Endothelial cell of umbilical vein (primary cell): ENCODE measurements around the gene NUDT3. TPM values are rescaled to one million over a fixed set of nuclear protein-coding genes. Genes with fewer than 3 reads are reported as not detected.

ENCODE experiments used
- BruUV-seq: library from RNA; stranded (reverse); fragments of 400-500 nt; replicated peaks from 2 replicates; lab custom pipeline; 2021; lab: Mats Ljungman, UMichigan
- CTCF ChIA-PET: fragments of 300-600, 350-600 bp; sonication (Branson Sonifier 250); formaldehyde crosslinking; loops from one replicate; lab custom pipeline; 2021; ENCODE audit warnings: antibody characterized with exemption, inconsistent platforms; lab: Charles Lee
- POLR2A ChIA-PET: fragments of 300-600, 350-600 bp; sonication (Branson Sonifier 250); formaldehyde crosslinking; loops from one replicate; lab custom pipeline; 2021; ENCODE audit warnings: antibody characterized with exemption, inconsistent platforms; lab: Charles Lee
- DNase-seq: peaks from one replicate; pipeline ENCODE4 v3.0.0-alpha.2; 2011; ENCODE audit warnings: low read depth, low spot score
- FAIRE-seq: peaks from 2 replicates; lab custom pipeline; 2011; peaks lifted over from hg19 to GRCh38; lab: Jason Lieb, UNC
- H2AFZ ChIP-seq: 2 replicates; pipeline ENCODE4 v1.6.0; 2012; ENCODE audit warnings: low read depth, low read length, control low read depth, inconsistent platforms
- H3K27ac ChIP-seq: 2 replicates; pipeline ENCODE4 v1.5.1; 2011; ENCODE audit warnings: low read depth, mild to moderate bottlenecking, control low read depth, low read length, moderate library complexity; ENCODE audit not compliant: insufficient read depth
- H3K27me3 ChIP-seq, 2 experiments: 2 replicates each; pipeline versions ENCODE4 v1.6.0 to v1.6.1; 2011; ENCODE audit warnings: low read length in 2 of 2, mixed read lengths in 1 of 2; ENCODE audit not compliant: control insufficient read depth in 2 of 2, insufficient read depth in 2 of 2
- H3K36me3 ChIP-seq, 2 experiments: 2 replicates in 1 of 2; 3 replicates in 1 of 2; pipeline ENCODE4 v1.5.1; 2011; ENCODE audit warnings: low read length in 2 of 2, mild to moderate bottlenecking in 1 of 2, moderate library complexity in 1 of 2; ENCODE audit not compliant: control insufficient read depth in 2 of 2, insufficient read depth in 2 of 2; ENCODE audit errors: extremely low read depth in 1 of 2
- H3K4me1 ChIP-seq: 3 replicates; pipeline ENCODE4 v1.5.1; 2011; ENCODE audit warnings: mild to moderate bottlenecking, low read length; ENCODE audit not compliant: control insufficient read depth, insufficient read depth; ENCODE audit errors: extremely low read depth
- H3K4me2 ChIP-seq: 2 replicates; pipeline ENCODE4 v1.6.1; 2011; ENCODE audit warnings: low read length, control low read depth, mixed read lengths; ENCODE audit not compliant: insufficient read depth
- H3K4me3 ChIP-seq, 3 experiments: fragments of 200-600 bp in 1 of 3; sonication (generic), shearing (Covaris generic) in 1 of 3; replicated peaks in 1 of 3; 2 replicates each; pipeline ENCODE4 v1.5.1; 2011 to 2016; ENCODE audit warnings: control low read depth in 3 of 3, low read length in 3 of 3, mild to moderate bottlenecking in 2 of 3, inconsistent platforms in 1 of 3, low read depth in 1 of 3, moderate library complexity in 1 of 3; ENCODE audit not compliant: insufficient read depth in 1 of 3
- H3K79me2 ChIP-seq: 2 replicates; pipeline ENCODE4 v1.6.0; 2012; ENCODE audit warnings: low read length, inconsistent platforms; ENCODE audit not compliant: control insufficient read depth, insufficient read depth
- H3K9ac ChIP-seq: replicated peaks from 2 replicates; pipeline ENCODE3; 2011; ENCODE audit warnings: low read length, control low read depth; ENCODE audit not compliant: insufficient read depth; ENCODE audit errors: extremely low read depth
- H3K9me1 ChIP-seq: replicated peaks from 3 replicates; pipeline ENCODE4 v1.6.0; 2011; ENCODE audit warnings: mild to moderate bottlenecking, low read length; ENCODE audit not compliant: control insufficient read depth, insufficient read depth; ENCODE audit errors: extremely low read depth
- H3K9me3 ChIP-seq: replicated peaks from 2 replicates; pipeline ENCODE4 v1.5.1; 2012; ENCODE audit warnings: low read length, inconsistent platforms; ENCODE audit not compliant: control insufficient read depth, insufficient read depth
- H4K20me1 ChIP-seq: replicated peaks from 2 replicates; pipeline ENCODE3; 2011; ENCODE audit warnings: mild to moderate bottlenecking, low read length; ENCODE audit not compliant: control insufficient read depth, insufficient read depth; ENCODE audit errors: extremely low read depth
- EZH2 ChIP-seq: IDR thresholded peaks from 2 replicates; pipeline ENCODE4 v1.6.1; 2012; ENCODE audit warnings: borderline replicate concordance, low read depth, mild to moderate bottlenecking, moderate library complexity, low read length, inconsistent platforms; ENCODE audit not compliant: severe bottlenecking
- FOS ChIP-seq: IDR thresholded peaks from 2 replicates; pipeline ENCODE4 v1.6.1; 2011; ENCODE audit warnings: mild to moderate bottlenecking, low read length, moderate library complexity, borderline replicate concordance; ENCODE audit not compliant: insufficient read depth
- GATA2 ChIP-seq: IDR thresholded peaks from 2 replicates; pipeline ENCODE4 v1.7.0; 2011; ENCODE audit warnings: low read depth, mild to moderate bottlenecking, moderate library complexity, mixed read lengths, low read length; ENCODE audit not compliant: insufficient read length, insufficient read depth
- JUN ChIP-seq: IDR thresholded peaks from 2 replicates; pipeline ENCODE4 v1.6.1; 2011; ENCODE audit warnings: borderline replicate concordance, low read depth; ENCODE audit not compliant: insufficient read length, insufficient read depth
- MYC ChIP-seq: IDR thresholded peaks from one replicate; pipeline ENCODE4 v1.6.1; 2011; ENCODE audit warnings: mild to moderate bottlenecking, low read depth, low read length
- POLR2A ChIP-seq: IDR thresholded peaks from 2 replicates; pipeline ENCODE4 v1.6.1; 2012; ENCODE audit warnings: low read depth, mild to moderate bottlenecking, control low read depth, low read length
- POLR2AphosphoS5 ChIP-seq: IDR thresholded peaks from 2 replicates; pipeline ENCODE4 v1.6.1; 2012; ENCODE audit warnings: low read depth, mild to moderate bottlenecking, control low read depth, low read length, moderate library complexity; ENCODE audit not compliant: insufficient read depth
- dilution Hi-C: fragments of 300-500 bp; cut with MboI; formaldehyde crosslinking; loops from one replicate; pipeline ENCODE4 v1.15.0; 2019; ENCODE audit warnings: low sequenced_read_pairs; ENCODE audit not compliant: extremely low pct_ligation_motif_present
- intact Hi-C: fragments of 100-400 bp; cut with micrococcal nuclease; formaldehyde crosslinking; loops from one replicate; pipeline ENCODE4 v1.10.0; 2022
- polyA plus RNA-seq, 4 experiments: library from polyadenylated mRNA; depleted of rRNA in 3 of 4; stranded (reverse) in 3 of 4; unstranded in 1 of 4; fragments of >200 nt; gene quantifications; 2 replicates each; pipeline versions ENCODE4 v1.2.1 to v1.2.3, GENCODE V29; 2011 to 2012; ENCODE audit warnings: missing spikeins in 1 of 4
- total RNA-seq: library from RNA; stranded (reverse); gene quantifications from 2 replicates; pipeline ENCODE4 v1.2.3, GENCODE V29; 2021
- TF ChIP-seq, protein P1 (sequence below): IDR thresholded peaks from 2 replicates; pipeline ENCODE4 v1.6.1; 2011; ENCODE audit not compliant: insufficient read depth, insufficient read length
- TF ChIP-seq, protein P2 (sequence below), 2 donors: IDR thresholded peaks; 1 replicate in 1 of 2; 2 replicates in 1 of 2; pipeline ENCODE4 v1.5.1; 2011; ENCODE audit warnings: low read length in 2 of 2, mild to moderate bottlenecking in 2 of 2, moderate library complexity in 2 of 2, control low read depth in 1 of 2, inconsistent platforms in 1 of 2, low read depth in 1 of 2; ENCODE audit not compliant: insufficient read depth in 1 of 2; ENCODE audit errors: extremely low read depth in 1 of 2

Gene NUDT3
- total and polyA plus RNA-seq, 2 donors (not counting 3 experiments of a cell fraction or from before 2014, with no cell fraction given): 11.9 to 30.9 TPM

DNA sequence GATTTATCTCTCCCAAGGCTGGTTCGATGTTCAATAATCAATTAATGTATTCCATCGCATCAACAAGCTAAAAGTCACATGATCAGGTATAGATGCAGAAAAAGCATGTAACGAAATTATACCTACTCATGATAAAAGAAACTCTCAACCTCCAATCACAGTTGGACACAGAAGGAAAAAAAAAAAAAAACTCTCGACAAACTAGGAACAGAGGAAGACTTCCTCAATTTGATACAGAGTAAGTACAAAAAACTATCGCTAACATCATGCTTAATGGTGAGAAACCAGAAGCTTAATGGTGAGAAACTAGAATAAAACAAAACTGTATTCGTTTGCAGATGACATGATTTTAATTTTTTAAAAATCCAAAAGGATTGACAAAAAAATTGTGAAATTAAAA, 81.7 kb downstream of the NUDT3 start:
- no peak overlapping the region for H3K27ac ChIP-seq
- no TSS peak for BruUV-seq
- dilution Hi-C loops (no loop called here), intact Hi-C loops (no loop called here)
- no peak overlapping the region for H3K4me3 ChIP-seq
- no peaks in the 10 kb centered on the region for H3K36me3 ChIP-seq
- H3K9ac ChIP-seq: no peak overlapping the region
- peaks cover 41% of the 10 kb centered on the region for H3K79me2 ChIP-seq
- H3K4me2 ChIP-seq: no peak overlapping the region
- no peaks in the 10 kb centered on the region for H3K9me1 ChIP-seq
- no peaks in the 10 kb centered on the region for H3K27me3 ChIP-seq
- CTCF ChIA-PET: no interaction called here
- no peak overlapping the region for H2AFZ ChIP-seq
- TF ChIP-seq, protein P1, sequence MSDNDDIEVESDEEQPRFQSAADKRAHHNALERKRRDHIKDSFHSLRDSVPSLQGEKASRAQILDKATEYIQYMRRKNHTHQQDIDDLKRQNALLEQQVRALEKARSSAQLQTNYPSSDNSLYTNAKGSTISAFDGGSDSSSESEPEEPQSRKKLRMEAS: no peak
- TF ChIP-seq POLR2AphosphoS5 (no peak), FOS (no peak), MYC (no peak), POLR2A (no peak), EZH2 (no peak), GATA2 (no peak), JUN (no peak)
- TF ChIP-seq, protein P2, sequence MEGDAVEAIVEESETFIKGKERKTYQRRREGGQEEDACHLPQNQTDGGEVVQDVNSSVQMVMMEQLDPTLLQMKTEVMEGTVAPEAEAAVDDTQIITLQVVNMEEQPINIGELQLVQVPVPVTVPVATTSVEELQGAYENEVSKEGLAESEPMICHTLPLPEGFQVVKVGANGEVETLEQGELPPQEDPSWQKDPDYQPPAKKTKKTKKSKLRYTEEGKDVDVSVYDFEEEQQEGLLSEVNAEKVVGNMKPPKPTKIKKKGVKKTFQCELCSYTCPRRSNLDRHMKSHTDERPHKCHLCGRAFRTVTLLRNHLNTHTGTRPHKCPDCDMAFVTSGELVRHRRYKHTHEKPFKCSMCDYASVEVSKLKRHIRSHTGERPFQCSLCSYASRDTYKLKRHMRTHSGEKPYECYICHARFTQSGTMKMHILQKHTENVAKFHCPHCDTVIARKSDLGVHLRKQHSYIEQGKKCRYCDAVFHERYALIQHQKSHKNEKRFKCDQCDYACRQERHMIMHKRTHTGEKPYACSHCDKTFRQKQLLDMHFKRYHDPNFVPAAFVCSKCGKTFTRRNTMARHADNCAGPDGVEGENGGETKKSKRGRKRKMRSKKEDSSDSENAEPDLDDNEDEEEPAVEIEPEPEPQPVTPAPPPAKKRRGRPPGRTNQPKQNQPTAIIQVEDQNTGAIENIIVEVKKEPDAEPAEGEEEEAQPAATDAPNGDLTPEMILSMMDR (IDR thresholded peaks at IDR 0.05; ENCODE audit: extremely low read depth in 1 of 2, insufficient read depth in 1 of 2, low read depth in 1 of 2, low read length in 2 of 2): no peak
- H3K4me1 ChIP-seq: peaks cover 12% of the 10 kb centered on the region
- H3K9me3 ChIP-seq: no peaks in the 10 kb centered on the region
- FAIRE-seq (no peak), DNase-seq (no peak)
- POLR2A ChIA-PET: interaction anchor here (0.7 kb wide), 1 partner anchor 385 kb away, joined by 4 read pairs; no protein-coding TSS in a partner anchor
- H4K20me1 ChIP-seq: peaks cover 2% of the 10 kb centered on the region
